Activated naive CD4-positive, alpha-beta T cell treated with anti-CD3 and anti-CD28 coated beads, Interleukin-2, amount 50 U/mL, for 72 hours (primary cell): ENCODE measurements around the gene CACNA1E. TPM values are rescaled to one million over a fixed set of nuclear protein-coding genes. Genes with fewer than 3 reads are reported as not detected.

ENCODE experiments used
- ATAC-seq, 2 donors: fragments of 150-1000 bp; cut with Tn5 transposase; 2 replicates each; pipeline ENCODE4 v1.10.0; 2021; ENCODE audit warnings: mild to moderate bottlenecking in 2 of 2, moderate library complexity in 2 of 2
- DNase-seq, 2 donors: peaks; one replicate each; pipeline ENCODE4 v3.0.0; 2021 to 2022; ENCODE audit warnings: low spot score in 2 of 2
- H3K27ac Mint-ChIP-seq, 2 donors: one replicate each; pipeline ENCODE4 v1.8.0; 2022; ENCODE audit warnings: mild to moderate bottlenecking in 2 of 2, mixed read lengths in 2 of 2
- H3K36me3 Mint-ChIP-seq, 2 donors: one replicate each; pipeline ENCODE4 v1.8.0; 2022; ENCODE audit warnings: mixed read lengths in 2 of 2
- H3K9me3 Mint-ChIP-seq, 2 donors: one replicate each; pipeline ENCODE4 v1.8.0; 2022; ENCODE audit warnings: mixed read lengths in 2 of 2
- total RNA-seq, 2 donors: library from RNA; stranded (reverse); gene quantifications; one replicate each; pipeline ENCODE4 v1.2.3, GENCODE V29; 2022

Gene CACNA1E
- total RNA-seq, 2 donors from 2014 or later: 0.02 to 0.16 TPM

GRCh38 chr1:181732218-181732990, 249.1 kb downstream of the CACNA1E start:
- ATAC-seq (no peak), DNase-seq (no peak)
- Mint-ChIP-seq H3K9me3 (no peaks in the 10 kb centered on the region), H3K27ac (no peak overlapping the region), H3K36me3 (no peaks in the 10 kb centered on the region)

DNA sequence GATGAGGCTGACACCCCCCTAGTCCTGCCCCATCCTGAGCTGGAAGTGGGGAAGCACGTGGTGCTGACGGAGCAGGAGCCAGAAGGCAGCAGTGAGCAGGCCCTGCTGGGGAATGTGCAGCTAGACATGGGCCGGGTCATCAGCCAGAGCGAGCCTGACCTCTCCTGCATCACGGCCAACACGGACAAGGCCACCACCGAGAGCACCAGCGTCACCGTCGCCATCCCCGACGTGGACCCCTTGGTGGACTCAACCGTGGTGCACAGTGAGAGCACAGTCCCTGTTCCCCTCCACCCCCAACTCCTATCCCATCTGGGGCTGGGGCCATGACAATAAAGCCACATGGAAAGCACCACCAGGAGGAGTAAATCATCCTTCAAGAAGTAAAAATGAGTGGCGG, 250.2 kb downstream of the CACNA1E start:
- DNase-seq (no peak), ATAC-seq (no peak)
- H3K9me3 Mint-ChIP-seq: no peaks in the 10 kb centered on the region
- no peak overlapping the region for H3K27ac Mint-ChIP-seq
- H3K36me3 Mint-ChIP-seq: no peaks in the 10 kb centered on the region

- Mint-ChIP-seq H3K9me3 (no peaks in the 10 kb centered on the region), H3K27ac (no peak overlapping the region), H3K36me3 (no peaks in the 10 kb centered on the region)
- ATAC-seq: no peak
- DNase-seq: no peak
Measured at GRCh38 chr1:181737056-181737455, 253.7 kb downstream of the CACNA1E start.

DNA sequence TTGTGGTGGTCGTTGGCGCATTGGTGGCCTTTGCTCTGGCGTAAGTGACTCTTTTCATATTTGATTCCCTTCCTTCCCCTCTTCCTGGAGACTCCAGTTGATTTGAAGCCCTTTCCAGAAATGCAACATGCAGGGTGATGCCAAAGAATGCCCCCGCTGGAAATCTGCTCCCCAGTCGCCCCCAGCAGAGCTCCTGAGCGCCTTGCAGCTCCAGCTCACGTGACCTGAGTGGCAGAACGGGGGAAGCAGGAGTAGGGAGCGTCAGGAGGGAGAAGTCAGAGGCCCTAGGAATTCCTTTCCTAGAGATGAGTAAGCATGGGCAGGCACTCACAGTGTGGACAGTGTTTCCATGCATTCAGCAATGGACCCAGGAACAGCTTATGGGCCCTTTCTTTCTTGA, 255.9 kb downstream of the CACNA1E start:
- ATAC-seq: no peak
- Mint-ChIP-seq H3K27ac (no peak overlapping the region), H3K36me3 (no peaks in the 10 kb centered on the region)

GRCh38 chr1:181742426-181742825, 259.1 kb downstream of the CACNA1E start:
- no peak overlapping the region for H3K27ac Mint-ChIP-seq

More for the DNA sequence above, 255.9 kb downstream of the CACNA1E start:
- no peak for DNase-seq
- H3K9me3 Mint-ChIP-seq: no peaks in the 10 kb centered on the region

GRCh38 chr1:181743878-181744312, 260.6 kb downstream of the CACNA1E start:
- Mint-ChIP-seq H3K9me3 (no peaks in the 10 kb centered on the region), H3K27ac (no peak overlapping the region), H3K36me3 (no peaks in the 10 kb centered on the region)
- ATAC-seq (no peak), DNase-seq (no peak)

More at GRCh38 chr1:181742426-181742825, 259.1 kb downstream of the CACNA1E start:
- H3K9me3 Mint-ChIP-seq: no peaks in the 10 kb centered on the region
- ATAC-seq (no peak), DNase-seq (no peak)
- H3K36me3 Mint-ChIP-seq: no peaks in the 10 kb centered on the region

GRCh38 chr1:181746224-181746623, 262.9 kb downstream of the CACNA1E start:
- no peaks in the 10 kb centered on the region for H3K9me3 Mint-ChIP-seq
- ATAC-seq: no peak
- H3K27ac Mint-ChIP-seq: no peak overlapping the region
- no peaks in the 10 kb centered on the region for H3K36me3 Mint-ChIP-seq
- no peak for DNase-seq

DNA sequence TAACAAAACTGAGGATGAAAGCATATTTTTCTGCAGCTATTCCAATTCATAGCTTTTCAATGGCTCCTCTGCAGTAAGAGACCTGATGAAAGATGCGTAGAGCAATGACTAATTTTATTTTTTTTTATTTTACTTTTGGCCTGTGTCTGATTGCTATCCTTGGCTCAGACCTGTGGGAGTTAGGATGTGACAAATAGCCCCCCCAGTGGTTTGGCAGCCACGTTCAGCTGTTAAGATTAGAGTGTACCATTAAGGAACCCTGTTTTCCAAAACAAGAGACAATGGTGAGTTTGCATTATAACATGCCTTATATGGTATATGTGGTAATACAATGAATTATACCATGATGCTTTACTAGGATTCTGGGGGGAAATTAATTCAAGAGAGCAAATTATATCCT, 264.7 kb downstream of the CACNA1E start:
- DNase-seq (no peak), ATAC-seq (no peak)
- Mint-ChIP-seq H3K36me3 (no peaks in the 10 kb centered on the region), H3K9me3 (no peaks in the 10 kb centered on the region), H3K27ac (no peak overlapping the region)

DNA sequence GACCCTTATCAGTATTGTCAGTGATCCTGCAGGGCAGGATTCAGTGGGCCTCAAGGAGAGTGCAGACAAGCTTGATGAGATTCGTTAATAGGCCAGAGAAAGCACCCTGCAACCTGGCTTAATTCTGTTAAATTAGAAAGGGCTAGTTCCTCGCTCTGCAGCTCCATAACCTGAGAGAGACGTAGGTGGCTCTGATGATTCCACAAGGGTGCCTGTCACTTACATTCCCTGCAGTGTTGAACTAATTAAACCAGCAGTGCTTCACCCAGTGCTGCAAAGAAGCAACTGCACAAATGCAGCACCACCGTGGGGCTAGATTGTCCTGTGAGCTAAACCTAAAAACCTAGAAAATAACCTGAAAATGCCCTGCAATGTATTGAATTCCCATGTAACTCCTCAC, 270.8 kb downstream of the CACNA1E start:
- H3K9me3 Mint-ChIP-seq: no peaks in the 10 kb centered on the region
- no peak for ATAC-seq
- no peak overlapping the region for H3K27ac Mint-ChIP-seq
- DNase-seq: no peak
- no peaks in the 10 kb centered on the region for H3K36me3 Mint-ChIP-seq

GRCh38 chr1:181759481-181759880, 276.2 kb downstream of the CACNA1E start:
- no peak for DNase-seq
- Mint-ChIP-seq H3K9me3 (no peaks in the 10 kb centered on the region), H3K27ac (no peak overlapping the region), H3K36me3 (no peaks in the 10 kb centered on the region)
- ATAC-seq: no peak

DNA sequence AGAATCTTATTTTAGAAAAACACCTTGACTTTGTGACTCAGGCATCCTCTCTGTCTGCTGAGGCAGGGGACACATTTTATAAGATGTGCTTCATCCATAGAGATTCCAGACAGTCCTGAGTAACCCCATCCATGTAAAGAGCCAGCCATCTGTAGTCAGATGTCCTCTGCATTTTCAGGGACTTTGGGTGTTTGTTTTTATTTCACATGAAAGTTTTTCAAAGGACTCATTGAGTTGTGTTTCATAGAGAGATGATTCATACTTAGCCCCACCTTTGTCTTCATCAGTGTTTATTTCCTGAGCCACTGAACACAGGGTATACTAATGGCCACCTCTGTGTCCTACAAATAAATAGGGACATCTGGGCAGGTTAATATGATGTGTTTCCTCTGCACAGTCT, 280.4 kb downstream of the CACNA1E start:
- no peak for DNase-seq
- H3K27ac Mint-ChIP-seq: no peak overlapping the region

DNA sequence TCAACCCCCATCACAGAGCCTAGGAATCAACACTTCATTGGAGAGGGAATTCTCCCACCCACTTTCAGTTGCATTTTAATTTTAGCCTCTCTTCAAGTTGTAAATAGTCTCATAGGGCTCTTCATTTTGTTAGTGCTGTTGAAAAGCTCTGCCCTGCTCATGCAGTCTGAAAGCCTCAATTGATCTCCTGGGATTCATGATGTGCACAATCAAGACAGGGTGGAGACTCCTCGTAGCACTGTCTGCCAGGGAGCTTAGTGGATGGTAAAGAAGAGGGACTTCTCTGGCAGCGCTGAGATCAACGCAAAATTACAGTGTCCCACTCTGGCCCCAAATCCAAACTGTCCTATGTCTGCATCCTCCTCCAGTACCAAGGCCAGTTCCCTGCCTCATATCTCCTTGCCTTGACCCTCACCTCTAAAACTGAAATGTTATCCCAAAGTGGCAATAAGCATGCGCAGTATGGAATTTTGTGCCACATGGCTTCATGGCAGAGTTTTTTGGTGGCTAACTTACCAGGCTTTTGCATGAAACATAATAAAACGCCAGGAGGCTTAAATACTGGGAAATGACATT, 282.2 kb downstream of the CACNA1E start:
- no peaks in the 10 kb centered on the region for H3K9me3 Mint-ChIP-seq
- no peak overlapping the region for H3K27ac Mint-ChIP-seq
- no peak for DNase-seq
- ATAC-seq: no peak
- H3K36me3 Mint-ChIP-seq: no peaks in the 10 kb centered on the region

More for the DNA sequence above, 280.4 kb downstream of the CACNA1E start:
- no peak for ATAC-seq
- Mint-ChIP-seq H3K36me3 (no peaks in the 10 kb centered on the region), H3K9me3 (no peaks in the 10 kb centered on the region)

DNA sequence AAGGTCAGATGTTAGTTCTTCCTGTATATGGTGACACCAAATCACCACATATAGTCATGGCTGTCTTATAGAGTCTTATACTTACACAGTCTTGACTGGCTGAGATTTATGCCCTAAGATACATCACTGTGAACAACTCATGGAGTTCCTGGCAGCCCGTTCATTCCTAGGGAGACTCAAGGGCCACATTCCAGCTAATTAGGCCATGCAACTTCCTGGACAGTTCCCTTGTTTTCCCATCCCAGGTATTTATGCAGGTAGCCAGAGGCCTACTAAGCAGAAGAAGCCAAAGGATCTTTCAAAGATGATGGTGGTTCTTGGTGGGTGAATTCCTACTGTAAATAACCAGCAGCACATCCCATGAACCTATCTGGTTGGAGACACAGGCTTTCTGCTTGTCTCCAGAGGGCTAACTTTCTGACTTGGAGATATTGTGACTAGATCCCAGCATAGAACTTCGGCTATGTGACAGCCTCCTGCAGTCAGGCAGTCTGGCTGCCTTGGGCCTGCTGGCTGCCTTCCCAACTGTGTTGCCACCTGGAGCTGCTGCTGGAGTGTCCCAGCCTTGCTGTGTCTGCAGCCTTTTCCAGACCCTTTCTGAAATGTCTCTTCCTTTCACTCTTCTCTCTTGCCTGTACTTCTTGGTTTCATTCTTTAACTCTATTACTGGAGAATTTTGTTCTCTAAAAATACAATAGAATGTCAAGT, 283.8 kb downstream of the CACNA1E start:
- H3K36me3 Mint-ChIP-seq: no peaks in the 10 kb centered on the region
- no peak for DNase-seq
- no peak for ATAC-seq
- no peak overlapping the region for H3K27ac Mint-ChIP-seq
- H3K9me3 Mint-ChIP-seq: no peaks in the 10 kb centered on the region

- Mint-ChIP-seq H3K9me3 (no peaks in the 10 kb centered on the region), H3K27ac (no peak overlapping the region), H3K36me3 (no peaks in the 10 kb centered on the region)
- ATAC-seq (peak; percentile 73 to 76), DNase-seq (no peak)
Measured at GRCh38 chr1:181768211-181768929, 285.1 kb downstream of the CACNA1E start.

GRCh38 chr1:181768930-181769280, 285.6 kb downstream of the CACNA1E start:
- no peak for DNase-seq
- Mint-ChIP-seq H3K27ac (no peak overlapping the region), H3K9me3 (no peaks in the 10 kb centered on the region), H3K36me3 (no peaks in the 10 kb centered on the region)
- no peak for ATAC-seq

DNA sequence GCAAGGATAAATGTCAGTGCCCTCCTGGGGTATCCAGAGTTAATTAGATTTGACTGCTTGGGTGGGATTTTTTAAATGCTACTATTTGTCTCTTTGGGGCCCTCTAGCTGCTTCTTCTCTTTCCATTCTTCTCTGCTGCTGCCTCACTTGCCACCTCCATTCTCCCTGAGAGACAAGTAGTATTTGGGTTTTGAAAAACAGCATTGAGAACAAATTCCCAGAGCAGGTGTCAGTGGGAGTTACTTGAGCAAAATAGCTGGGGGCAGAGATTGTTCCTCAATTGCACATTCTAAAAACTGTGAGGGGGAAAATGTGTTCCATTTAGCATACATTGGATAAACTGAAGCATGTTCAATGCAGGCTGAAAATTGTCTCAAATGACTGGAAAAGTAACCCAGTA, 286.5 kb downstream of the CACNA1E start:
- ATAC-seq: no peak
- DNase-seq: no peak
- Mint-ChIP-seq H3K27ac (no peak overlapping the region), H3K9me3 (no peaks in the 10 kb centered on the region), H3K36me3 (no peaks in the 10 kb centered on the region)

GRCh38 chr1:181772714-181773113, 289.4 kb downstream of the CACNA1E start:
- Mint-ChIP-seq H3K27ac (no peak overlapping the region), H3K9me3 (no peaks in the 10 kb centered on the region), H3K36me3 (no peaks in the 10 kb centered on the region)
- DNase-seq (no peak), ATAC-seq (no peak)
